GM12891 (cell line): ENCODE data around the gene TJP3.

ENCODE experiments used
- PAX5 ChIP-seq: IDR thresholded peaks from 2 replicates; pipeline ENCODE4 v1.6.1; 2011; ENCODE audit warnings: low read length, moderate library complexity, mild to moderate bottlenecking; ENCODE audit not compliant: insufficient read depth, severe bottlenecking
- POLR2A ChIP-seq: IDR thresholded peaks from 2 replicates; pipeline ENCODE4 v1.6.1; 2011; ENCODE audit warnings: low read depth, low read length, control low read depth
- POLR2AphosphoS5 ChIP-seq: IDR thresholded peaks from 2 replicates; pipeline ENCODE4 v1.6.1; 2011; ENCODE audit warnings: low read depth, low read length, control low read depth
- POU2F2 ChIP-seq: IDR thresholded peaks from 2 replicates; pipeline ENCODE4 v1.6.1; 2011; ENCODE audit warnings: low read depth, mild to moderate bottlenecking, control low read depth, low read length, moderate library complexity
- SPI1 ChIP-seq: IDR thresholded peaks from 2 replicates; pipeline ENCODE4 v1.6.1; 2011; ENCODE audit warnings: low read depth, low read length, control low read depth
- TAF1 ChIP-seq: IDR thresholded peaks from 2 replicates; pipeline ENCODE4 v1.6.1; 2011; ENCODE audit warnings: low read depth, low read length, control low read depth

DNA sequence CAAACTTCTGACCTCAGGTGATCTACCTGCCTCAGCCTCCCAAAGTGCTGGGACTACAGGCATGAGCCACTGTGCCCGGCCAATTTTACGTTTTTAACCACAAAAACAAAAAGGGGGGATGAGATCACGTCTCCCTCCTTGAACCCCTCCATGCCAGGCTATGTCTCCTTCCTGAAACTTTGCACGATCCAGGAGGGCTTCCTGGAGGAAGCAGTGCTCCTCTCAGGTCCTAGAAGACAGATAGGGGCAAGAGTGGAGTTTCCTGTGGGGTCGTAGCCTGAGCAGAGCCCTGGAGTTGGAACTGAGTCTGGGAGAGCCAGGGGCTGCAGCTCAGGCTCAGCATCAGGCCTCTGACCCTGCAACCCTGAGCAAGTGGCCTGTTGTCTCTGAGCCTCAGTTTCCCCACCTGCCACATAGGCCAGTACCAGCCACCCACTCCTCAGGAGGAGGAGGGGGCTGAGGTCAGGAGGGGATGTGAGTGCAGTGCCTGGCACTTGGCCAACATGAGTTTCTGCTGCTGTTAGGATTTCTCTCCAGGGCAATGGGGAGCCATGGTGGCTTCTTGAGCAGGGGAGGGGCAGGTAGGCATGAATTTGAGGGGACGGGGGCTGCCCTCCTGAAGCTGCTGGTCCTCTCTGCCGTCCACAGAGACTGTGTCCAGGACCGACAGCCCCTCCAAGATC is 37.3 kb downstream of the TJP3 start:
- TF ChIP-seq POLR2AphosphoS5 (no peak), SPI1 (no peak), POLR2A (no peak), TAF1 (no peak), PAX5 (no peak), POU2F2 (no peak)
